SW 1271 (cell line): ENCODE measurements around the gene HMGA1.

Experiments
- DNase-seq, 2 experiments: peaks; one replicate each; lab custom pipeline; 2025; lab: John Stamatoyannopoulos, UW

The HMGA1 gene

GRCh38 chr6:34223956-34224940 is 12.4 kb upstream of the HMGA1 start:
- DNase-seq = peak; percentile 90 to 93

GRCh38 chr6:34225551-34225950 is 11.1 kb upstream of the HMGA1 start:
- DNase-seq = no peak

- DNase-seq = no peak
Measured at GRCh38 chr6:34226066-34226465, 10.6 kb upstream of the HMGA1 start.

GRCh38 chr6:34226731-34227586 is 9.7 kb upstream of the HMGA1 start:
- DNase-seq = no peak

- DNase-seq = no peak
Measured at GRCh38 chr6:34227761-34228421, 8.8 kb upstream of the HMGA1 start.

- DNase-seq = no peak
Measured at GRCh38 chr6:34229877-34230276, 6.8 kb upstream of the HMGA1 start.

GRCh38 chr6:34230653-34231371 is 5.9 kb upstream of the HMGA1 start:
- no peak for DNase-seq

- DNase-seq = no peak
Measured at GRCh38 chr6:34231566-34232336, 4.9 kb upstream of the HMGA1 start.

GRCh38 chr6:34232901-34233300 is 3.8 kb upstream of the HMGA1 start:
- no peak for DNase-seq

- no peak for DNase-seq
Measured at GRCh38 chr6:34233867-34234266, 2.8 kb upstream of the HMGA1 start.

- no peak for DNase-seq
Measured at GRCh38 chr6:34234667-34235306, 1.9 kb upstream of the HMGA1 start.

- peak in 1 of 2 experiments; percentile 63 for DNase-seq
Measured at GRCh38 chr6:34235307-34236130, 1.2 kb upstream of the HMGA1 start.

GRCh38 chr6:34236131-34236442 is 586 bp upstream of the HMGA1 start:
- no peak for DNase-seq

GRCh38 chr6:34237316-34237721 is 646 bp downstream of the HMGA1 start:
- no peak for DNase-seq

GRCh38 chr6:34237722-34238584 is 1.3 kb downstream of the HMGA1 start:
- no peak for DNase-seq

GRCh38 chr6:34238585-34239499 is 2.2 kb downstream of the HMGA1 start:
- no peak for DNase-seq

GRCh38 chr6:34239500-34239825 is 2.8 kb downstream of the HMGA1 start:
- no peak for DNase-seq

GRCh38 chr6:34239893-34240292 is 3.2 kb downstream of the HMGA1 start:
- no peak for DNase-seq
